Pancreas (tissue), 10 donors: ENCODE data around the gene ITGB8. TPM values are rescaled to one million over a fixed set of nuclear protein-coding genes. Genes with fewer than 3 reads are reported as not detected.
A peak's percentile ranks its signal among the peaks of the same experiment; 100 is the strongest.

ENCODE experiments used
- ATAC-seq, 4 donors: fragments of 200-7000 bp; cut with Tn5 transposase; one replicate each; pipeline versions ENCODE4 v1.8.0 to v1.9.1; 2020; ENCODE audit warnings: mild to moderate bottlenecking in 4 of 4, moderate library complexity in 4 of 4
- DNase-seq, 6 donors: peaks; one replicate each; pipeline ENCODE4 v3.0.0-alpha.2; 2020
- FAIRE-seq: peaks from 2 replicates; lab custom pipeline; 2012; peaks lifted over from hg19 to GRCh38; lab: Jason Lieb, UNC
- H3K27ac ChIP-seq, 4 donors: fragments of 200-600 bp; sonication (generic); 1 replicate in 3 of 4; 2 replicates in 1 of 4; pipeline versions ENCODE4 v1.5.0 to v1.8.0; 2020
- H3K27me3 ChIP-seq, 4 donors: fragments of 200-600 bp; one replicate each; pipeline ENCODE4 v1.8.0; 2021
- H3K36me3 ChIP-seq, 3 donors: fragments of 200-600 bp; sonication (generic) in 1 of 3; one replicate each; pipeline versions ENCODE4 v1.5.0 to v1.8.0; 2020 to 2021
- H3K4me1 ChIP-seq, 3 donors: fragments of 200-600 bp; one replicate each; pipeline ENCODE4 v1.8.0; 2021
- H3K4me3 ChIP-seq, 4 donors: fragments of 200-600 bp; sonication (generic) in 2 of 4; one replicate each; pipeline versions ENCODE4 v1.5.0 to v1.8.0; 2020 to 2021
- H3K9me3 ChIP-seq, 4 donors: fragments of 200-600 bp; one replicate each; pipeline ENCODE4 v1.8.0; 2021
- CTCF ChIP-seq, 4 donors: fragments of 200-600 bp; sonication (generic) in 3 of 4; IDR thresholded peaks; one replicate each; pipeline versions ENCODE4 v1.5.0 to v1.8.0; 2021; ENCODE audit warnings: antibody characterized with exemption in 4 of 4
- WGBS, 2 donors: extraction: QIAGEN DNeasy Blood & Tissue Kit; methylation state at CpG; one replicate each; pipeline ENCODE4 v1.1.7; 2013; 5-methylcytosine and 5-hydroxymethylcytosine counted together
- intact Hi-C, 3 donors: fragments of 100-400 bp; cut with DNase I; formaldehyde crosslinking; loops; one replicate each; pipeline versions ENCODE4 v1.11.1 to v1.14.2; 2022
- polyA plus RNA-seq, 2 donors: library from polyadenylated mRNA; stranded (reverse); fragments of 200-250 nt; gene quantifications; one replicate each; pipeline ENCODE4 v1.2.3, GENCODE V29; 2013
- total RNA-seq, 6 donors: library from RNA; stranded (reverse); fragmentation: NEBNext Ultra II Directional in 4 of 6; extraction: Animal tissue kit (Norgen Biotek cat#: 25700) in 4 of 6; gene quantifications; one replicate each; pipeline versions ENCODE4 v1.2.1 to v1.2.4, GENCODE V29; 2021 to 2023
- donor health status: healthy with polysubstance abuse.
- donor health status: DM: no; HTN: no; CAD: no; lungs with moderate emphysema.
- donor health status: DM: no; HTN: no; CAD: no.
- donor health status: control.
- donor health status: control.
- donor health status: Bipolar disorder and iron deficiency.
- donor health status: DM: yes; HTN: yes; CAD: no.
- donor health status: DM: no; HTN: no; CAD: no.
- donor health status: DM: no; HTN: no; CAD: no.
- donor health status: DM: yes; HTN: yes; CAD: no.

Gene ITGB8
- total and polyA plus RNA-seq, 8 donors, result 3.9 to 39.8 (median 11.5) TPM

GRCh38 chr7:20310963-20311742, 19.5 kb upstream of the ITGB8 start:
- Histone ChIP-seq H3K9me3 (no peaks in the 10 kb centered on the region), H3K36me3 (no peaks in the 10 kb centered on the region), H3K4me3 (no peak overlapping the region), H3K27ac (no peak overlapping the region), H3K27me3 (no peaks in the 10 kb centered on the region), H3K4me1 (no peaks in the 10 kb centered on the region)
- WGBS, 2 donors, result 52 to 59% methylated on average over 3 of the region's 3 CpGs
- no peak for DNase-seq
- peak; percentile 74 for FAIRE-seq
- intact Hi-C loops, result loop anchor here in 1 of 3 donors (10.0 kb wide), 1 partner anchor 556 kb away; no protein-coding TSS in a partner anchor
- ATAC-seq, result peak in 2 of 4 donors; percentile 52 to 63
- TF ChIP-seq CTCF (IDR thresholded peaks at IDR 0.05), result peak in 1 of 4 donors; percentile 22

GRCh38 chr7:20311743-20312042, 19.0 kb upstream of the ITGB8 start:
- no peak overlapping the region for H3K27ac ChIP-seq
- no peaks in the 10 kb centered on the region for H3K36me3 ChIP-seq
- H3K4me3 ChIP-seq, result no peak overlapping the region
- WGBS, 2 donors, result 74 to 85% methylated on average over 2 of the region's 2 CpGs
- no peaks in the 10 kb centered on the region for H3K9me3 ChIP-seq
- intact Hi-C loops, result loop anchor here in 1 of 3 donors (10.0 kb wide), 1 partner anchor 557 kb away; no protein-coding TSS in a partner anchor
- no peaks in the 10 kb centered on the region for H3K4me1 ChIP-seq
- DNase-seq, result no peak
- H3K27me3 ChIP-seq, result no peaks in the 10 kb centered on the region
- no peak for ATAC-seq
- TF ChIP-seq CTCF (IDR thresholded peaks at IDR 0.05), result no peak
- no peak for FAIRE-seq

- intact Hi-C loops, result loop anchor here in 1 of 3 donors (10.0 kb wide), 1 partner anchor 558 kb away; no protein-coding TSS in a partner anchor
- H3K27ac ChIP-seq, result no peak overlapping the region
- WGBS, 2 donors, result 57 to 71% methylated on average over 2 of the region's 2 CpGs
- no peak for ATAC-seq
- H3K27me3 ChIP-seq, result no peaks in the 10 kb centered on the region
- FAIRE-seq, result no peak
- no peaks in the 10 kb centered on the region for H3K36me3 ChIP-seq
- H3K4me3 ChIP-seq, result no peak overlapping the region
- no peak for TF ChIP-seq CTCF (IDR thresholded peaks at IDR 0.05)
- no peaks in the 10 kb centered on the region for H3K4me1 ChIP-seq
- DNase-seq, result no peak
- H3K9me3 ChIP-seq, result no peaks in the 10 kb centered on the region
Measured at GRCh38 chr7:20312562-20312961, 18.1 kb upstream of the ITGB8 start.

GRCh38 chr7:20313626-20314025, 17.1 kb upstream of the ITGB8 start:
- ATAC-seq (no peak), DNase-seq (no peak), FAIRE-seq (no peak)
- H3K9me3 ChIP-seq, result no peaks in the 10 kb centered on the region
- H3K36me3 ChIP-seq, result no peaks in the 10 kb centered on the region
- H3K4me3 ChIP-seq, result no peak overlapping the region
- TF ChIP-seq CTCF (IDR thresholded peaks at IDR 0.05), result no peak
- WGBS, 2 donors, result 82 to 87% methylated on average over 1 of the region's 1 CpG
- no peak overlapping the region for H3K27ac ChIP-seq
- H3K27me3 ChIP-seq, result no peaks in the 10 kb centered on the region
- no peaks in the 10 kb centered on the region for H3K4me1 ChIP-seq
- intact Hi-C loops, result loop anchor here in 1 of 3 donors (10.0 kb wide), 1 partner anchor 559 kb away; no protein-coding TSS in a partner anchor

- Histone ChIP-seq H3K27me3 (no peaks in the 10 kb centered on the region), H3K4me3 (no peak overlapping the region), H3K27ac (no peak overlapping the region), H3K36me3 (no peaks in the 10 kb centered on the region), H3K4me1 (no peaks in the 10 kb centered on the region), H3K9me3 (no peaks in the 10 kb centered on the region)
- no peak for TF ChIP-seq CTCF (IDR thresholded peaks at IDR 0.05)
- no peak for ATAC-seq
- DNase-seq, result no peak
- no peak for FAIRE-seq
- 51 to 71% methylated on average over 2 of the region's 2 CpGs for WGBS, 2 donors
- intact Hi-C loops, result loop anchor here in 1 of 3 donors (10.0 kb wide), 1 partner anchor 559 kb away; no protein-coding TSS in a partner anchor
Measured at GRCh38 chr7:20314198-20314597, 16.5 kb upstream of the ITGB8 start.
